HG02759 (cell line): Measurements from ENCODE around the gene MFN1.
"Not testable (repeated sequence)": the region's sequence is repeated elsewhere in the genome, so short reads cannot be mapped to it uniquely, and the experiment has no call there.

Source experiments
- ATAC-seq: cut with Tn5 transposase; IDR thresholded peaks from one replicate; pipeline ENCODE4 v1.9.1; 2021; ENCODE audit warnings: mild to moderate bottlenecking, moderate library complexity; ENCODE audit not compliant: unreplicated experiment

MFN1 gene

DNA sequence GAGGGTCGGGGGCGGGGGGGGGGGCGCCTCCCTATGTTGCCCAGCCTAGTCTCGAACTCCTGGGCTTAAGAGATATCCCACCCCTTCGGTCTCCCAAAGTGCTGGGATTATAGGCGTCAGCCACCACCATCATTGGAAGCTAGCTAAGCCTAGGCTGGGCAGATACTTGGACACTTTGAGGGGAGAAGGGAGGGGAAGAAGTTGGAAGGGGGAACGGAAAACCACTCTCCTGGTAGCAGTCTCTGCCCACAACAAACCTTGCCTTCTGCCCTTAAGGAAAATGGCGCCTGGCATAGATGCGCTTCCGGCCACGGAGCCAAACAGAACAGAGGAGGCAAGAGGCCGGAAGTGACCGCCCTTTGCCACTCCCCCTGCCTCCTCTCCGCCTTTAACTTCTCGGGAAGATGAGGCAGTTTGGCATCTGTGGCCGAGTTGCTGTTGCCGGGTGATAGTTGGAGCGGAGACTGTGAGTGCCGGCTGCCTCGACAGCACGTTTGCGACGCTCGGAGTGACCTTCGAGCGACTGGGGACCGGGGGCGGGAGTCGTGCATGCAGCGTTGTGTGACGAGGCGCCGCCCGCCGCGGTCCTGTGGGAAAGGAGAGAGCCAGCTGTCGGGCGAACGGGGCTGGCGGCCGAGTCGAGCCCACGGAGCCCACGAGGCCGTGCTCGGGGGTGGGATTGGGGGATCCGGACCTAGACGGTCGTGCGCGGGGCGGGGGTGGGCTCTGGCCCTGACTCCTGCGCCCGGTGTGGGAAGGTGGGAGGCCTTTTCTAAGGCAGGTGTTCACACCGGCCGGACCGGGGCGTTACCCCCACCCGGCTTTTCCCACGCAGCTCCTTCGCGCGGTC is at the start of gene MFN1:
TSS of gene MFN1 (plus strand) at position 365 of the 850 bp plus-strand sequence. CDS start 1,143 bp downstream, outside the sequence.
- peak; percentile 92 for ATAC-seq

DNA sequence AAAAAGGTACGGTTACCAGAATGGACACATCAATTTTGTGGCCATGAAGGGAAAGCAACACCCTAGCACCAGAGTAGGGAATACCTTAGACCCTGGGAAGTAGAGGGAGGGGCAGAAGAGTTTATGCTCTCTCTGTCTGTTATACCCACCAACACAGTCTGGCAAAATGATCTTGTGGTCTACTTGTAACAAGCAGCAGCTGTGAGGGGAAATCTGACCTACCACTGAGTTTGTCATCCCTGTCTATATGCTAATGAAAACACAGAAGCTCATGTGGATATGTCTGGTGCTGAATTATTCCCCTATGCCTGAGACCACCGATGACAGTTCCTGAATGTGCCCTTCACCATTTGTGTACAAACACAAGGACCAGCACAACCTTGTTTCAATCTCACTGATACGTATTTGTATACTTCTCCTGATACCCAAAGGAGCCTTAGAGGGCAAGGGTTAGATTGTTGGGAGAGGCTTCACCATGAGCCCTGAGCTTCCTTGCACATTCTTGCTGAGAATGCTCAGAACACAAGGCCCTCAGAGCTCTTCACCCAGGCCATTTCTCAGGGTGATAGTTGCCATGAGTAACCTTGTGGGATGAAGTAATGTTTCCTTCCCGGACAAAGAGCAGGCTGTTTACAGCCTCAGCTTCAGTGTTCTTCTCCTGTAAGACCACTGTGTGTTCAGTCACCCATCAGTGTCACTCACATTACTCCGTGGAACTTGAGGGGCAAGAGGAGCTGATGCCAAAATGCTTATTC is 49.4 kb upstream of the MFN1 start:
- no peak for ATAC-seq

DNA sequence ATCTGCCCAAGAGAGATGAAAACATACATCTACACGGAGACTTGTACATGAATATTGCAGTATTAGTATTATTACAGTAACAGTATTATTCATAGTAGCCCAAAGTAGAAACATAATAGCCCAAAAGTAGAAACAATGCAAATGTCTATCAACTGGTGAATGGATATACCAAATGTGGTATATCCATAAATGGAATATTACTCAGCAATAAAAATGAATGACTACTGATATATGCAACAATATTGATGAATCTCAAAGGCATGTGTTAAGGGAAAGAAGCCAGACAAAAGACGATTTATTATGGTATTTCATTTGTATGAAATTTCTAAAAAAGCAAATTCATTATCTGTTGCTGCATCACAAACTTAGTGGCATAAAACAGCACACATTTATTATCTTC is 48.2 kb upstream of the MFN1 start:
- ATAC-seq, result no peak

DNA sequence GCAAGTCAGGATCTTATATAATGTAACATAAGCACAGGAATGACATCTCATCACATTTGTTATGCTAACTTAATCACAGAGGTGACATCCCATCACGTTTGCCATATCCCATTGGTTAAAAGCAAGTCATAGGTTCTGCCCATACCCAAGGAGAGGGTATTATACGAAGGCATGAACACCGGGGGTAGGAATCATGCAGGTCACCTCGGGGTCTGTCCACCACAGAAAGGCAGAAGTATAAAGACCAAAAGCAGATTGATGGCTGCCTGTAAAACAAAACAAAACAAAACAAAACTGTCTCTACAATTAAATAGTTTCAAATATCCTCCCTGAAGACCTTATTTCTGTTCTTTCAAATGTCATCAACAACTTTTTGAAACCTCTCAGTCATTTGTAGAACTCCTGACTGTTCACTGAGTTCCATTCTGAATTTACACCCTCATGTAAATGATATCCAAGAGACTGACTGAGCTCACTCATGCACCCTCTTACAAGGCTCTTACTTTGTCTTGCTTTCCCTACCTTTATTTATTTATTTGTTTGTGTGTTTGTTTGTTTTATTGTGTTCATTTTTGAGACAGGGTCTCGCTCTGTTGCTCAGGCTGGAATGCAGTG is 47.4 kb upstream of the MFN1 start:
- no peak for ATAC-seq

DNA sequence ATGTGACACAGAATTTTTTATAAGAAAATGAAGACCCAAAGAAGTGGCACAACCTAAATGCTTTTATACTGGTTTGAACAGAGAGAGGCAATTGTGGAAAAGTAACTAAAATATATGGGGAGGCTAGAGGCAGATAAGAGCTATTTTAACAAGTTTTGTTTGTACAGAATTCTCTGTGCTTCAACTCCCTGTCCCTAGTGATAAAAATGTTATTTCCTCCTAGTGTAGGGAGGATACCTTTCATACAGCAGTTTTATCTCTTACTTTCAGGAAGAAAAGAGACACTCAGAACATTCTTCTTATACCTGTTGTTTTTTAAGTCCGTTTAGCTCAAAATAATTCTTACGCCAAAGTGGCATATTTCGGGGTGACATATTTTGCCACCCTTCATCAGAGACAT is 45.9 kb upstream of the MFN1 start:
- no peak for ATAC-seq

DNA sequence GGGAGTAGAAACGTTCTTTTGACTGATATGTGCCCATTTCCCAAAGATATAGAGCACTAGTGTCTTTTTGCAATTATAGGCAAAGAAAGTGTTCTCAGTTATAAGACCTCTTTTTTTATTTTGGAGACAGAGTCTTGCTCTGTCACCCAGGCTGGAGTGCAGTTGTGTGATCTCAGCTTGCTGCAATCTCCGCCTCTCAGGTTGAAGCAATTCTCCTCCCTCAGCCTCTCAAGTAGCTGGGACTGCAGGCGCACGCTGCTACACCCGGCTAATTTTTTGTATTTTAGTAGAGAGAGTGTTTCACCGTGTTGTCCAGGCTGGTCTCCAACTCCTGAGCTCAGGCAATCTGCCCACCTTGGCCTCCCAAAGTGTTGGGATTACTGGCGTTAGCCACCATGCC is 45.4 kb upstream of the MFN1 start:
- ATAC-seq, result no peak

DNA sequence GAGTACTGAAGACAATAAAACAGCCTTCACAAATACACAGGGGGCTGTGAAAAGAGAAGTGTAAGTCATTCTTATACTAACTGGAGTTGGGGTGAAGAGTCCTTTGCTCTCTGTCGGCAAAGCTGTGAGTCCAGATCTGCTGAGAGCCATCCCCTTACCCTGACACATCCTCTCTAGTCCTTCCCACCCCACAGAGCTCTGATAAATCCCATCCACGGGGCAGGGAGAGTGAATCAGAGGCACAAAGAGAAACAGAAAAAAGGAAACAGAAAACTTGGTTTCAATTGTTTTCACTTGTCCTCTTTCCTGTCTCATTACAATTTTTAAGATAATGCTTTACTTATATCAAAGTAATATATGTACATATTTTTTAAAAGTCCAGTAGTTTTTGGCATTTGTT is 42.9 kb upstream of the MFN1 start:
- ATAC-seq, result no peak

DNA sequence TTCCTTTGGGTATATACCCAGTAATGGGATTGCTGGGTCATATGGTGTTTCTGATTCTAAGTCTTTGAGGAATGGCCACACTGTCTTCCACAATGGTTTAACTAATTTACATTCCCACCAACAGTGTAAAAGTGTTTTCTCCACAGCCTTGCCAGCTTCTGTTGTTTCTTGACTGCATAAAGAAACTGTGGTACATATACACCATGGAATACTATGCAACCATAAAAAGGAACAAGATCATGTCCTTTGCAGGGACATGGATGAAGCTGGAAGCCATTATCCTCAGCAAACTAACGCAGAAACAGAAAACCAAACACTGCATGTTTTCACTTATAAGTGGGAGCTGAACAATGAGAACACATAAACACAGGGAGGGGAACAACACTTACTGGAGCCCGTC is 40.1 kb upstream of the MFN1 start:
- not testable (repeated sequence) for ATAC-seq

DNA sequence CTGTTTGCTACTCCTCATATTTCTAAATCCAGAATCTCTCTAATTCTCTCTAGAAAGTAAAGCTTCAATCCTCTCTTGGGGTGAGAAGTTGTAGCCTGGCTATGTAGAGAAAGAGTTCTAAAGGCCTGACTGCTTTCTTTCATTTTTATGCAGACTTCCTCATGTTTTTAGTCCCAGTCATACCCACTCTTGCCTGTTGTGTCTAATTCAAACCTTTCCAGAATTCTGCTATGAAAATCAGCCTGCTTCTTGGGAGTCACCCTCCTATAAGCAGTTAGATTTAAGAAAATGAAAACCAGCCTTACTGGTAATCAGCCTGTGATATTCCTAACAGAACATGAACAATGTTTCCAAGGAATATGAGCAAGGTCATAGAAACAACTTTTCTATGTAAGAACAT is 39.5 kb upstream of the MFN1 start:
- ATAC-seq, result no peak

DNA sequence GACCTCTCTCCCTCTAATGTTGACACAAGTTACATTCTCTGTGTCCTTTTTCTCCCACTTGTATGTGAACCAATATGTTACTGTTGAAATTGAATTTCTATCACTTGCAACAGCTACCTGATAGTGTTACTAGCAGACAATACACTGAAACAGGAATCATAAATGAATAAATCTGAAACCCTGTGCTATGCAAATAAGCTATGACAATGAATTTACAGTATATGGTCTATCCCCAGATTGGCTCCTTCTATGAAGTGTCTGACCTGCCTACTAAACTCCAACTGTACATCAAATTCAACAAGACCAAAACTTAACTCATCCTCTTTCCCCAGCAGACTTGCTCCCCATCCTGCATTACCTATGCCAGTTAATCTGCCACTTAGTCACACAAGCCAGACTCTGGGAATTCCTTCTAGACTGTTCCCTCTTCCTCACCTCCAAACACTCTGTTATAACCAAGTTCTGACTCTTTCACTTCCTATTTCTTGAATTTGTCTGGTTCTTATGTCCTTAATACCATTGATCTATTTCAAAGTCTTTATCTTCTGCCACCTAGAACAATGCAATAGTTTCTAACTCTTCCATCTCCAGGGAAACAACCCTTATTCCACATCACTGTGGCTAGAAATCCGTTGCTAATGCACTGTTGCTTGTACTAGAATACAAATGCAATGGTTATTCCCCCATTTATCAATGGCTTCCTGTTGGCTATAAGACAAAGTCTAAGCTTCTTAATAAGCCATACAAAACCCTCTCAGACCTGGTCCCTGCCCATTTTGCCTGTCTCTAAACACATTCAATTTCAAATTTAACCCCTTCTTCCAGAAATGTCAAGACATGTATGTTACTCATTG is 38.1 kb upstream of the MFN1 start:
- peak; percentile 91 for ATAC-seq

DNA sequence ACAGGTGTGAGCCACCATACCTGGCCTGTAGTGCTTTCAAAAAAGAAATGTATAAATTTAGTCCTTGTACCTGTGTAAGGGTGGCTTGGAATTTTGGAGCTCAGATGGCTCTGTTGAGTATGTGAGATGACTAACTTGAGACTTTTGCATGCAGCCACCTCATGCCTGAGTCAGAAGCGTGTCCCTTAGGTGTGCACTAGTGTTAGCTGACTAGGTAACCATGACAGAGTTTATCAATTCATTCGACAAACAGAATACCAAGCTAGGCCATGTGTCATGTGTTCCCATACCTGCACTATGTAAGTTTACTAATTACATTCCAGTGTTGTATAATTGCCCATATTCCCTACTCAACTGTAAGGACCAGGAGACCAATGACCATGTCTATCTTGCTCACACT is 28.6 kb upstream of the MFN1 start:
- no peak for ATAC-seq

DNA sequence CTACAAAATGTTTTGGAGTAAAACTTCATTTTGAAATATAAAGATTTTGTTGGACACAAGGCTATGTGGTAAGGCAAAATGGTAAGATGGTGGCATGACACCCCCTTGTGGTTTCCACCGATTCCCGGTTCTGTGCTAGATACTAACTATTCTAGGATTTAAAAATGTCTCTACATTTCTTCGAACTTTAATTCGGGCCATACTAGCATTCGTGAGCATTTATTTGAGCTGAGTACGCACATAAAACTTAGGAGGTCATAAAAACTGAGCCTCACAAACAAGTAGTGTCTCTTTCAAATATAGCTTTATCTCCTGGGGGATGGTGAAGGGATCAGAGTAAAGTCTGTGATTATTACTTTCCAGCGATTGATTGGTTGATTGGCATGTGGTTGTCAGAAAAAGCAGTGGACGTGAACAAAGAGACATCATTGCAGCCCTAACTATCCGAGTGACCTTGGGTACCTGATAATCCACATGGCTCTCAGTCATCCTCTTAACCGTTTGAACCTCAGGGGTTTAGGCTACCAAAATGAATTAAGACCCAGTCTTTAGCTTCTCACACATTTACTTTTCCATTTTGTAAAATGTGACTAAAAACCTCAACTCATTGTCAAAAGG is 25.7 kb upstream of the MFN1 start:
- no peak for ATAC-seq

DNA sequence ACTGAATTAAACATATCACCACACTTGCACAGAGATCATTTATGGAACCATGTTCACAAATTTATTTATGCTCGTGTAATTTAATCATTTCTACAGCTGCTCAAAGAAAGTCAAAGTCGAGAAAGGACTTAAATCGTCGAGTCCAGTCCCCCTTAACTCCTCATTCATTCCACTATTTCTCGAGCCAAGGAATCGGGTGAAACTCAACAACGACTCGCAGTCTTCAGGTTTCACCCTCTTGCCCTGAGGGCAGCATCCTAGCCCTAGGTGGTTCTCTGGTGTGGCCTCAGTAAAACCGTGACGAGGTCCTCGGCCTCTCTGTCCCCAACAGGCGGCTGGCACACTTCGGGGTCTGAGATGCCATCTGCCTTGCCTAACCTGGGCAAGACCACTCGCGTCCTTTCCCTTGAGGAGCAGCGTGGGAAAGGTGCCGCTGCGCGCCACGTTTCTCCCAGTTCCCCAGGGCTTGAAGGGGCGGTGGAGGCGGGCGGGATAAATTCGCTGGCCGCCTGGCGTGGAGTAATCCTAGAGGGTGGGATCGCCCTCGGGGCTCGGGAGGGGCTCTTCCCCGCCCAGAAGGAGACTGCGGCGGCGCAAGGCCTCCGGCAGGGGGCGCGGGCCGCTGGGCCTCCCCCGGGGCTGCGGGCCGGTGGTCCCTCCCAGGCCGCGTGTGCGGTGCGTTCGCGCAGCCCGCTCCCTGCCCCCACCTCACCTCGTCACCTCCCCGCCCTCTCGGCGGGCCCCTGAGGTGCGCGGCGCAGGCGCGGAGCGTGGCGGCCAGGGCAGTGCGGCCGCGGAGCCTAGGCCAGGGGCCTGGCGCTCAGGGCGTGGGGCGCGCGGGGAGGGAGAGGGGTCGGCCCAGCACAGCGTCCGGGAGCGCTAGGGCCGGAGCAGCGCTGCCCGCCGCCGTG is 25.0 kb upstream of the MFN1 start, which contains the start of gene ZNF639:
TSS of gene ZNF639 (plus strand) at position 746 of the 911 bp plus-strand sequence. CDS start 5,263 bp downstream, outside the sequence.
- peak; percentile 82 for ATAC-seq

DNA sequence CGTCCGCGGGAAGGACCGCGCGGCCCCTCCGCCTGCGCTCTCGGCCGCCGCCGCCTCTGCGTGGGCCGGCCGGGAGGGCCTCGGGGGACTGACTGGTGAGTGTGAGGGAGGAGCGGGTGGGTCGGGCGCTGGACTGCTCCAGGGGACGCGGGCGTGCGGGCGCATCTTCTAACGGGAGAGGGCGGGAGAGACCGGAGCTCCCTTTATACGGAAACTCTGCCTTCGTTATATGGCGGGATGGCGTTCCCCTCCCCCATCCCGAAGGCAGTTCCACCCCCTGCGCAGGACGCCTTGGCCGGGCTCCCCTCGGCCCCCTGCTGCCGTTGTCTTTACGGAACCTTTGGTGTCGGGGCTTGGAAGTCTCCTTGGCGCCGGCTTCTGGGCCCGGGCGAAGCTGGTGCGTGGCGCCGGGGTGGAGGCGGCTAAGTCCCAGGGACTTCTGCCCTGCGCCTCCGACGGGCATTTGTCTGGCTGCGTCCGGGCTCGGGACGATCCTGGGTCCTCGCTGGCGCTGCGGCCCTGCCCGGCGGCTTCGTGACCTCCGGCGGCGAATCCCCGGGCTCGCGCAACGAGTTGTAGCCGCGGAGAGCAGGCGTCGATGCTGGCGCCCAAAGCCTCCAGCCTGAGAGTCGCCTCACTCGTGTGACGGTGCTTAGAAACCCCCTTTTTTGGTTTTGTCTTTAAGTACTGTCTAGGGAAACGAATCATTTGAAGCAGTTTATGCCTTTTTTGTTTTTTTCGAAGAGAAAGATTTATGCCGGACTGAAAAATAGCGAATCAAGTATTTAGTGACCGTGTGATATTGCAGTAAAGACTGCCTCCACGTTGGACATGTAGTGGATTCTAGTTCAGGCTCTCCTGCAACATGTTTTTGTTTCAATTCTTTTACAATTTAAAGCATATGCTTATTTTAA is 24.1 kb upstream of the MFN1 start:
- ATAC-seq, result peak; percentile 48

DNA sequence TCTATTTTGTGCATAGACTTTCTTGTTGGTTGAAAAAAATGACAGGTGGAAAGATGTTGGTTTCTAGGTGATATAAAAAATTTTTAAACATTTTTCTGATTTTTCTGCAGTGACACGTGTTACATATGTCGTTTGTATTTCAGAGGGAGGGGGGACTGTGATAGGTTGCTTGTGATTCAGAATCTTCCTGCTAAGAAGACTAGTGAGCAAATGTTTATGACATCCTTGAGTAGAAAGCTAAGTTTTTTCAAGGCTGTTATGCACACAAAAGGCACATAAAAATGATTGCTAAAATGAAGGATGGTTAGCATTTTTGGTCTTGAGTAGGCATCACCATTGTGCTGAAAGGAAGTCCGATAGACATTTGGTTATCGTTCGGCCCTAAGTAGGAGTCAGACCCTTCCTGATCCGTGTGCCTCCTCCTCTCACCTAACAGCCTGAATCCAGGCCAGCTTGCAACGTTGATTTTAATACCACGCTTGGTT is 23.2 kb upstream of the MFN1 start:
- no peak for ATAC-seq

DNA sequence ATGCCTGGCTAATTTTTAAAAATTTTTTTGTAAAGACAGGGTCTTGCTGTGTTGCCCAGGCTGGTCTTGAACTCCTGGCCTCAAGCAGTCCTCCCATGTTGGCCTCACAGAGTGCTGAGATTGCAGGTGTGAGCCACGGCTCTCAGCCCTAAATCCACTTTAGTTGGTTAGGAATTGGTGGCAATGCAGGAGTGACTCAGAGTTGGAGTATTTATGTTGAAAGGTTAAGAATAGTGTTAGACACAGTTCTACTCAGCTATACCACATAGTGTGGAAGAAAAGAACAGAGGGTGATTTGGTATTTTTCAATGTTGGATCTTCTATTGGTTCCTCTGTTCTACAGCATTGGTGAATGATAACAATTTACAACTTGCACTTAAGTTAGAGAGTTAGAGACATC is 17.1 kb upstream of the MFN1 start:
- no peak for ATAC-seq

DNA sequence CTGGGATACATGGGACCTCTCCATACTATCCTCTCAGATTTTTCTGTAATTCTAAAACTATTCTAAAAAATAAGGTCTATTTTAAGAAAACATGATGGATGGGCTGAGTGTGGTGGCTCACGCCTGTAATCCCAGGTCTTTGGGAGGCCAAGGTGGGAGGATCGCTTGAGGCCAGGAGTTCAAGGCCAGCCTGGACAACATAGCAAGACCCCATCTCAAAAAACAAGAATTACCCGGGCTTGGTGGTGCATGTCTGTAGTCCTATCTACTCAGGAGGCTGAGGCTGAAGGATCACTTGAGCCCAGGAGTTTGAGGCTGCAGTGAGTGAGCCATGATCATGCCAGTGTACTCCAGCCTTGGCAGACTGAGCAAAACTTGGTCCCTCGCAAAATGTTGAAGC is 15.3 kb upstream of the MFN1 start:
- ATAC-seq, result no peak

DNA sequence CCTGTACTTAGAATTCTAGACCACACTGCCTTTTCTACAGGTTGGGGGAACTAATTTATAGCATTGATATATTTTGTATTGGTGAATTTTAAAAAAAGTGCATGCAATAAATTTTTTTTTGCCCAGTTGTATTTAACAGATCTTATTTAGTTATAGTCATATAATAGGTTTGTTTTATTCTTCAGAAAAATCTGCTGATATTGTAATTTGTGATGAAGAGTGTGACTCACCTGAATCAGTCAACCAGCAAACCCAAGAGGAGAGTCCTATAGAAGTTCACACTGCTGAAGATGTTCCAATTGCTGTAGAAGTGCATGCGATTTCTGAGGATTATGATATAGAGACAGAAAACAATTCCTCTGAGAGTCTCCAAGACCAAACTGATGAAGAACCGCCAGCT is 14.4 kb upstream of the MFN1 start:
- ATAC-seq, result no peak
